Panc1 (cell line): ENCODE data around the gene EVI5. TPM values are rescaled to one million over a fixed set of nuclear protein-coding genes. Genes with fewer than 3 reads are reported as not detected.

Experiments
- ATAC-seq: fragments of 200-7000 bp; cut with Tn5 transposase; 2 replicates; pipeline ENCODE4 v1.9.1; 2020; ENCODE audit warnings: mild to moderate bottlenecking, moderate library complexity
- BruUV-seq: library from RNA; stranded (reverse); fragments of 400-500 nt; replicated peaks from 2 replicates; lab custom pipeline; 2021; lab: Mats Ljungman, UMichigan
- CTCF ChIA-PET: fragments of 300-600 bp; sonication (Branson Sonifier 250); formaldehyde crosslinking; loops from one replicate; lab custom pipeline; 2022; ENCODE audit warnings: antibody characterized with exemption; lab: Charles Lee
- POLR2A ChIA-PET: fragments of 300-600 bp; sonication (Branson Sonifier 250); formaldehyde crosslinking; loops from one replicate; lab custom pipeline; 2022; ENCODE audit warnings: antibody characterized with exemption; lab: Charles Lee
- DNase-seq: peaks from one replicate; pipeline ENCODE4 v3.0.0-alpha.2; 2010; ENCODE audit warnings: low read depth, low spot score
- H3K27ac ChIP-seq: 2 replicates; pipeline ENCODE4 v1.5.1; 2011; ENCODE audit warnings: mild to moderate bottlenecking, low read length, inconsistent platforms
- H3K27me3 ChIP-seq: fragments of 200-500 bp; sonication (Bioruptor generic); 2 replicates; pipeline ENCODE4 v1.6.0; 2014; ENCODE audit warnings: low read length, inconsistent platforms; ENCODE audit not compliant: control insufficient read depth, insufficient read depth
- H3K36me3 ChIP-seq: fragments of 200-500 bp; sonication (Bioruptor generic); 2 replicates; pipeline ENCODE4 v1.5.1; 2014; ENCODE audit warnings: inconsistent platforms, mild to moderate bottlenecking, low read length, moderate library complexity; ENCODE audit not compliant: control insufficient read depth, insufficient read depth
- H3K4me1 ChIP-seq: 2 replicates; pipeline ENCODE4 v1.5.1; 2011; ENCODE audit warnings: inconsistent platforms, mild to moderate bottlenecking, low read length, moderate library complexity; ENCODE audit not compliant: control insufficient read depth, insufficient read depth
- H3K4me3 ChIP-seq, 2 experiments: 2 replicates each; pipeline ENCODE4 v1.5.1; 2011 to 2012; ENCODE audit warnings: low read depth in 2 of 2, low read length in 2 of 2, mild to moderate bottlenecking in 2 of 2, inconsistent platforms in 1 of 2, moderate library complexity in 1 of 2
- H3K9me3 ChIP-seq: fragments of 200-500 bp; sonication (Bioruptor generic); 2 replicates; pipeline ENCODE4 v1.5.1; 2014; ENCODE audit warnings: low read depth, mild to moderate bottlenecking, inconsistent platforms, low read length, moderate library complexity; ENCODE audit not compliant: control insufficient read depth, insufficient read depth
- POLR2AphosphoS5 ChIP-seq: IDR thresholded peaks from 2 replicates; pipeline ENCODE4 v1.6.1; 2012; ENCODE audit warnings: mild to moderate bottlenecking, low read depth, low read length, moderate library complexity
- SIN3A ChIP-seq: IDR thresholded peaks from 2 replicates; pipeline ENCODE4 v1.6.1; 2012; ENCODE audit warnings: low read depth, mild to moderate bottlenecking, low read length, moderate library complexity, borderline replicate concordance; ENCODE audit not compliant: insufficient read depth
- TCF7L2 ChIP-seq: IDR thresholded peaks from 2 replicates; pipeline ENCODE4 v1.6.1; 2011; ENCODE audit warnings: mild to moderate bottlenecking, low read depth, low read length, inconsistent platforms
- in situ Hi-C: cut with HindIII; loops from 2 replicates; pipeline ENCODE4 v1.10.0; 2016; ENCODE audit warnings: low sequenced_read_pairs, low pct_unique_long_range_greater_than_20kb
- intact Hi-C: fragments of 100-400 bp; cut with micrococcal nuclease; formaldehyde crosslinking; loops from one replicate; pipeline ENCODE4 v1.10.0; 2022; ENCODE audit not compliant: unreplicated experiment
- total RNA-seq: library from RNA; stranded (reverse); gene quantifications from one replicate; pipeline ENCODE4 v1.2.1, GENCODE V29; 2021; ENCODE audit not compliant: unreplicated experiment
- TF ChIP-seq, protein P1 (sequence below): fragments of 450-650 bp; IDR thresholded peaks from 2 replicates; pipeline ENCODE4 v1.5.1; 2017; ENCODE audit warnings: mild to moderate bottlenecking
- TF ChIP-seq, protein P2 (sequence below), 2 experiments: IDR thresholded peaks; 2 replicates each; pipeline ENCODE4 v1.6.1; 2011 to 2012; ENCODE audit warnings: low read depth in 2 of 2, control low read depth in 1 of 2, low read length in 1 of 2, mild to moderate bottlenecking in 1 of 2, moderate library complexity in 1 of 2; ENCODE audit not compliant: insufficient read depth in 1 of 2

Gene EVI5
- total RNA-seq, 1 experiment from 2014 or later, result 21.2 TPM

GRCh38 chr1:92495392-92496063, 289.4 kb downstream of the EVI5 start:
- no peaks in the 10 kb centered on the region for H3K36me3 ChIP-seq
- ATAC-seq (no peak), DNase-seq (no peak)
- H3K9me3 ChIP-seq, result no peaks in the 10 kb centered on the region
- H3K4me3 ChIP-seq, result no peak overlapping the region
- POLR2A ChIA-PET, result no interaction called here
- no peaks in the 10 kb centered on the region; the same call in 1 of the 2 replicates for H3K27me3 ChIP-seq
- TF ChIP-seq TCF7L2 (no peak), POLR2AphosphoS5 (no peak), SIN3A (no peak)
- TF ChIP-seq, protein P1, sequence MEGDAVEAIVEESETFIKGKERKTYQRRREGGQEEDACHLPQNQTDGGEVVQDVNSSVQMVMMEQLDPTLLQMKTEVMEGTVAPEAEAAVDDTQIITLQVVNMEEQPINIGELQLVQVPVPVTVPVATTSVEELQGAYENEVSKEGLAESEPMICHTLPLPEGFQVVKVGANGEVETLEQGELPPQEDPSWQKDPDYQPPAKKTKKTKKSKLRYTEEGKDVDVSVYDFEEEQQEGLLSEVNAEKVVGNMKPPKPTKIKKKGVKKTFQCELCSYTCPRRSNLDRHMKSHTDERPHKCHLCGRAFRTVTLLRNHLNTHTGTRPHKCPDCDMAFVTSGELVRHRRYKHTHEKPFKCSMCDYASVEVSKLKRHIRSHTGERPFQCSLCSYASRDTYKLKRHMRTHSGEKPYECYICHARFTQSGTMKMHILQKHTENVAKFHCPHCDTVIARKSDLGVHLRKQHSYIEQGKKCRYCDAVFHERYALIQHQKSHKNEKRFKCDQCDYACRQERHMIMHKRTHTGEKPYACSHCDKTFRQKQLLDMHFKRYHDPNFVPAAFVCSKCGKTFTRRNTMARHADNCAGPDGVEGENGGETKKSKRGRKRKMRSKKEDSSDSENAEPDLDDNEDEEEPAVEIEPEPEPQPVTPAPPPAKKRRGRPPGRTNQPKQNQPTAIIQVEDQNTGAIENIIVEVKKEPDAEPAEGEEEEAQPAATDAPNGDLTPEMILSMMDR, result no peak
- TF ChIP-seq, protein P2, sequence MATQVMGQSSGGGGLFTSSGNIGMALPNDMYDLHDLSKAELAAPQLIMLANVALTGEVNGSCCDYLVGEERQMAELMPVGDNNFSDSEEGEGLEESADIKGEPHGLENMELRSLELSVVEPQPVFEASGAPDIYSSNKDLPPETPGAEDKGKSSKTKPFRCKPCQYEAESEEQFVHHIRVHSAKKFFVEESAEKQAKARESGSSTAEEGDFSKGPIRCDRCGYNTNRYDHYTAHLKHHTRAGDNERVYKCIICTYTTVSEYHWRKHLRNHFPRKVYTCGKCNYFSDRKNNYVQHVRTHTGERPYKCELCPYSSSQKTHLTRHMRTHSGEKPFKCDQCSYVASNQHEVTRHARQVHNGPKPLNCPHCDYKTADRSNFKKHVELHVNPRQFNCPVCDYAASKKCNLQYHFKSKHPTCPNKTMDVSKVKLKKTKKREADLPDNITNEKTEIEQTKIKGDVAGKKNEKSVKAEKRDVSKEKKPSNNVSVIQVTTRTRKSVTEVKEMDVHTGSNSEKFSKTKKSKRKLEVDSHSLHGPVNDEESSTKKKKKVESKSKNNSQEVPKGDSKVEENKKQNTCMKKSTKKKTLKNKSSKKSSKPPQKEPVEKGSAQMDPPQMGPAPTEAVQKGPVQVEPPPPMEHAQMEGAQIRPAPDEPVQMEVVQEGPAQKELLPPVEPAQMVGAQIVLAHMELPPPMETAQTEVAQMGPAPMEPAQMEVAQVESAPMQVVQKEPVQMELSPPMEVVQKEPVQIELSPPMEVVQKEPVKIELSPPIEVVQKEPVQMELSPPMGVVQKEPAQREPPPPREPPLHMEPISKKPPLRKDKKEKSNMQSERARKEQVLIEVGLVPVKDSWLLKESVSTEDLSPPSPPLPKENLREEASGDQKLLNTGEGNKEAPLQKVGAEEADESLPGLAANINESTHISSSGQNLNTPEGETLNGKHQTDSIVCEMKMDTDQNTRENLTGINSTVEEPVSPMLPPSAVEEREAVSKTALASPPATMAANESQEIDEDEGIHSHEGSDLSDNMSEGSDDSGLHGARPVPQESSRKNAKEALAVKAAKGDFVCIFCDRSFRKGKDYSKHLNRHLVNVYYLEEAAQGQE (IDR thresholded peaks at IDR 0.05; ENCODE audit: insufficient read depth in 1 of 2, low read depth in 2 of 2, low read length in 1 of 2), result no peak
- BruUV-seq, result no TSS peak
- in situ Hi-C loops (no loop called here), intact Hi-C loops (no loop called here)
- no peak overlapping the region for H3K27ac ChIP-seq
- CTCF ChIA-PET, result no interaction called here
- no peaks in the 10 kb centered on the region for H3K4me1 ChIP-seq

DNA sequence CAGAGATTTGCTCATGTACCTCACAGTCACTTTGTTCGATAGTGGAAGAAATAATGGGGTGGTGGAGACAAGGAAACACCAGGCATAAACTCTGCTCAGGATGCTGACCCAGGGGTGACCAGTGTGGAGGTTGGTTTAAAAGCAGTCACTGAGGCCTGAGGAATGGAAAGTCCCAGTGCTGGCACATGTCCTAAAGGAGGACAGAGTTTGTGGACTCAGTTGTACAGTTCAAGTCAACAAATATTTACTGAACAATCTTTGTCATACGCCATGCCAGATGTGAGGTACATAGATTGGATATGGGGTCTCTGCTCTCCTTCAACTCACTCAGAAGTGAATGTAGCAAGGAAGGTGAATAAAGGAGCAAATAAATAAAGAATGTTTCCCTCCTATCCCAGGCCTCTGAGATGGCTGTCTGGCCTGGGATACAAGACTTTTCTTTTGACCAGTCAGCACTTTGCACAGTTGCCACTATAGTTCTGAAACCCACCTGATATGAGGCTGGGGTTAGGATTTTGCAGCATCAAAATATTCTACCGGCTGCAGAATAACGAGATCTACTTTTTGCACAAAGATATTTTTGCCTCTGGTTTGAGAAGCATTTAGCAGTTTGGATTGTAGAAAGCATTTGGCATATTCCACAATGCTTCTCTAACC, 290.3 kb downstream of the EVI5 start:
- Histone ChIP-seq H3K4me1 (no peaks in the 10 kb centered on the region), H3K4me3 (no peak overlapping the region), H3K27me3 (no peaks in the 10 kb centered on the region; the same call in none of the 2 replicates), H3K9me3 (no peaks in the 10 kb centered on the region), H3K27ac (no peak overlapping the region), H3K36me3 (no peaks in the 10 kb centered on the region)
- BruUV-seq, result no TSS peak
- ChIA-PET CTCF (no interaction called here), POLR2A (no interaction called here)
- no peak for ATAC-seq
- TF ChIP-seq, protein P1, result no peak
- TF ChIP-seq, protein P2 (IDR thresholded peaks at IDR 0.05; ENCODE audit: insufficient read depth in 1 of 2, low read depth in 2 of 2, low read length in 1 of 2), result no peak
- TF ChIP-seq POLR2AphosphoS5 (no peak), TCF7L2 (no peak), SIN3A (no peak)
- intact Hi-C loops (no loop called here), in situ Hi-C loops (no loop called here)
- DNase-seq, result no peak
